Glomerular endothelial cell (primary cell): Measurements from ENCODE around the gene ARHGEF17. TPM values are rescaled to one million over a fixed set of nuclear protein-coding genes. Genes with fewer than 3 reads are reported as not detected.

Experiments
- DNase-seq: peaks from one replicate; pipeline ENCODE4 v3.0.0-alpha.2; 2011; ENCODE audit warnings: low read depth, low spot score; ENCODE audit errors: extremely low read depth
- total RNA-seq: library from RNA; depleted of rRNA; stranded (reverse); fragments of >200 nt; gene quantifications from 2 replicates; pipeline ENCODE4 v1.2.3, GENCODE V29; 2015

ARHGEF17 gene
- total RNA-seq, 1 donor from 2014 or later: 98.5 TPM

DNA sequence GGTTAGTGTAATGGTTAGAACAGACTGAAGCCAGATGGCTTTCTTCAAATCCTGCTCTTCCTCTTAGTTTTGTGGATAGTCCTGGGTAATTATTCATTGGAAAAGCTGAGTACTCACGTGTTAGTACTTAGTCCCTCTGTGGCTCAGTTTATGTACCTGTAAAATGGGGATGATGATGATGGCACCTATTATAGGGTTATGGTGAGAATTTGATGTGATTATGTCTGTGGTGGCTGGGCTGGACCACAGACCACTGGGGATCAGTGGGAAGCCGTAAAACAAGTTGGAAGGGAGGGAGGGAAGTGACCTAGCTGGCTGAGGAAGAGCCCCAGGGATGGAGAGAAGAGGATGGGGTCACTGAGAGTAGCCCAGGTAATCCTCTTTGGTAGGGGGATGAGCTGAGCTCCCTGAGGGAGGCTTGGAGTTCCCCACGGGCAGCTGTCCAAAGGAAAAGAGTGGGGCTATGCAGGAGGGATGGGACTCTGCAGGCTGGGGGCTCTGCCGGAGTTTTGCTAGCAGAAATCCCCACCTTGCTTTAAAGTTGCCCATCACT is 19.8 kb downstream of the ARHGEF17 start:
- DNase-seq: no peak

DNA sequence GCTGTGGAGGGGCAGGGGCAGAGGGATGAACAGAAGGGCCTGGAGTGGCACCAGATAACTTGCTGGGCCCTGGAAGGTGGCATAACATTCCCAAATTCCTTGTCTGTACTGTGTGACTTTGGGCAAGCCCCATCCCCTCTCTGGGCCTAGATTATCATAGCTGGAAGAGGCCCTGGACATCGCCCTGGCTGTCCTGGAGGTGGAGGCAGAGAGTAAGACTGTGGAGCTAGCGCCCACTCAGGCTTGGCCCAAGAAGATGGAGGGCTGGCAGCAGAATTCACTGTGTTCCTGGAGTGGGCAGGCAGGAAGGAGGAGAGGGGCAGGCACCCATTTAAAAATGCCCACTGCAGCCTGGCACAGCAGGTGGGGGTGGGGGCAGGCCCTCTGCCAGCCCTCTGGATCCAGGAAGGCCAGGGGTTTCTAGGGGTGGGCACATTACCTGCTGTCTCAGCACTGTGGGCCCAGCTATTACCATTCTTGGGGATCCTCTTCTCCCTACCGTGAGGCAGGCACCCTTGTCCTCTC is 22.6 kb downstream of the ARHGEF17 start:
- DNase-seq: no peak

- no peak for DNase-seq
Measured at GRCh38 chr11:73331138-73331916, 23.3 kb downstream of the ARHGEF17 start.

DNA sequence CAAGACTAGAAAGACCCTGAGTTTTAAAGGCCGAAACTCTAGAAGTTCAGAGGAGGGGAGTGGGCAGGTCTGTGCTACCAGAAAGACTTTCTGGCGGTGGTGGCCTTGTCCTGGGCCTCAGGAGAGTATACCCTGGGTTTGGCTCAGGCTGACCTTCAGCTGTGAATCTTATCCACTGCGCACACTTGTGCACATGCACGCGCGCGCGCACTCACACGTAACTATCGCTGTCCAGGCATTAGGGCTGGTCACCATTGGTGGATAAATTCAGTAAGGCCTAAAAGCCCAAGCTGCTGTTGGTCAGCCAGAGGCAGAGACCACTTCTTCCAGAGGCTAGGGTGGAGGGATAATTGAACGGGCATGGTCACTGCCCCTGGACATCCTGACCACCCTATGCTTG is 25.1 kb downstream of the ARHGEF17 start:
- no peak for DNase-seq

GRCh38 chr11:73333640-73334383 is 25.7 kb downstream of the ARHGEF17 start:
- no peak for DNase-seq

DNA sequence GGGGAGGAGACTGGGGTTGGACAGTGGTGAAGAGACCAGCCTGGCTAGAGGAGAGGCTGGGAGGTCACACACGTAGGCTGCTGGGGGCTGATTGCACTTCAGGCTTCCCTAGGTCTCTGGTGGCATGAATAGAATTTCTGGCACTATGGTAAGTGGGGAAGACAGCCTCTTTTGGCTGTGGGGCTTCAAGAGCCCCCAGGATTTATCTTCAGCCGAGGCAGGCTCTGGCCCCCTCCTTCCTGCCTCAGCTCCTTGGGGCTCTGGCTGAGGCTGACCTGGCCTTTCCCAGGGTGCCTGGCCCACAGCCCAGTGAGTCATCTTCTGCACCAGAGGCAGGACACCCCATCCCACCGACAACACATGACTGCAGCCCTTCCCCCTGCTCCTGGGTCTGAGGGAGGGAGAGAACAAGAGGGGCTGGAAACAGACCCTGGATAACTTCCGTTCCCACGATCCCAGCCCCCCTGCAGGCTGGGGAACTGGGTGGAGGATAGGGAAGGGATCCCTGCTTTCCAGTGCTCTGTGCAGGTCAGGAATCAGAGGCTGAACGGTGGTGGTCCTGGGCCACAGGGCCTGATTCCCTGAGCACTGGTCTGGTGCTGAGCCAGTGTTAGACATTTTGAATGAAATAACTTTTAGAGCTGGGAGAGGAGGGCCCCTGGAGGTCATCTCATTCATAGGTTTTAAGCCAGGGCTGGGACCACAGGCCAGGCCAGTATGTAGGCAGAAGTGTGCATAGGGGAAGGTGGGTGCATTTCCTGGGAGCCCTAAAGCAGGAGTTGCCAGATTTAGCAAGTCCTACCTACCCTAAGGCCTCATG is 26.5 kb downstream of the ARHGEF17 start:
- DNase-seq: no peak

GRCh38 chr11:73335204-73335923 is 27.3 kb downstream of the ARHGEF17 start:
- no peak for DNase-seq

GRCh38 chr11:73337846-73338245 is 29.8 kb downstream of the ARHGEF17 start:
- no peak for DNase-seq

GRCh38 chr11:73338279-73338678 is 30.2 kb downstream of the ARHGEF17 start:
- DNase-seq: no peak

- no peak for DNase-seq
Measured at GRCh38 chr11:73340164-73340563, 32.1 kb downstream of the ARHGEF17 start.

DNA sequence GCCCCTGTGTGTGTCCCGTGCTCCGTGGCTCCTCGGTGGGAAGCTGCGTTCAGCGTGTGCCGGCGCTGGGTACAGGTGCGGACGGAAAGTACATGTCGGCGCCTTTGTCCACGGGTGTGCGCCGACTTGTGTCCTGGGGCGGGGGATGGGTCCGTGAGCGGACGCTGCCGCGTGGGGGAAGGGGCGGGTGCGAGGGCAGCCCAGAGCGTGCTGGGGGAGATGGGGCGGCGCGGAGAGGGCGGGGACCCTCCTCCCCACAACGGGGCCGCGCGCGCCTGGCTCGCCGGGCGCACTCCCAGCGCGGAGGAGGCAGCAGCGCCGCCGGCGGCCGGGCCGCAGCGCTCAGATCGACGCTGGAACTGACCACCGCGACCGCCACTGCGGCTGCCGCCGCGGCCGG is 34.6 kb downstream of the ARHGEF17 start:
- no peak for DNase-seq

DNA sequence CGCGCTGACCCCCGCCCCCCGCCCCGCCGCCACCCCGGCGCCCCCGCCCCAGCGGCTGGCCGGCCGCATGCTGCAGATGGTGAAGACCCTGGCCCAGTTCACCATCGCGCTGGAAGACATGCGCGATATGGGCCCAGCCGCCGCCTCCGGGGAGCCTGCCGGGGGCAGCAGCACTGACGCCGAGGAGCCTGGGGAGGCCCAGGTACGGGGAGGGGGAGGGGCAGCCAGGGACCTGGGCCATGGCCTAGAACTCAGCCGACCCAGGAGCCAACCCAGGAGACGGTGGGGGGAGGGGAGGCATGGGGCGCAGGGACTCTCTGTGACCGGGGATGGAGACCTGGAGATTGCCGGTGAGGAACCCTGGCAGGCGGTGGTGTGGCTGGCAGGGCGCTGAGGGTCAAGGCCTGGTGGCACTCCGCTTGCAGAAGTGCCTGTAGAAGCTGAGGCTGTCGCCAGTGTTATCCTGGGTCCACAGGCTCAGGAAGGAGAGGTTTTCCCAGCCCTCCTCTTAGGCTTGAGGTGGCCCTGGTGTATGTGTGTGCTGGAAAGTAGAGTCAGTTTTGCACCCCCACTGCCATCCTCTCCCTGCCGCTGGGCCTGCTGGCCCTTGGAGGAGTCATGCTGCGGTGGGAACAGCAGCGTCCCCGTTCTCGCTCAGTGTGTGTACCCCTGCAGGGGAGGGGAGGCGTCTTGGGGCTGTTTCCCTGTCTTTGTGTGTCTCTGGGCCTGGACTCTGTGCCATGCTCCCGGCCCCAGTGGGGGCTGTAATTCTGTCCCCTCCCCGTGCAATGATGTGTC is 35.2 kb downstream of the ARHGEF17 start:
- no peak for DNase-seq

- no peak for DNase-seq
Measured at GRCh38 chr11:73344191-73344607, 36.1 kb downstream of the ARHGEF17 start.

DNA sequence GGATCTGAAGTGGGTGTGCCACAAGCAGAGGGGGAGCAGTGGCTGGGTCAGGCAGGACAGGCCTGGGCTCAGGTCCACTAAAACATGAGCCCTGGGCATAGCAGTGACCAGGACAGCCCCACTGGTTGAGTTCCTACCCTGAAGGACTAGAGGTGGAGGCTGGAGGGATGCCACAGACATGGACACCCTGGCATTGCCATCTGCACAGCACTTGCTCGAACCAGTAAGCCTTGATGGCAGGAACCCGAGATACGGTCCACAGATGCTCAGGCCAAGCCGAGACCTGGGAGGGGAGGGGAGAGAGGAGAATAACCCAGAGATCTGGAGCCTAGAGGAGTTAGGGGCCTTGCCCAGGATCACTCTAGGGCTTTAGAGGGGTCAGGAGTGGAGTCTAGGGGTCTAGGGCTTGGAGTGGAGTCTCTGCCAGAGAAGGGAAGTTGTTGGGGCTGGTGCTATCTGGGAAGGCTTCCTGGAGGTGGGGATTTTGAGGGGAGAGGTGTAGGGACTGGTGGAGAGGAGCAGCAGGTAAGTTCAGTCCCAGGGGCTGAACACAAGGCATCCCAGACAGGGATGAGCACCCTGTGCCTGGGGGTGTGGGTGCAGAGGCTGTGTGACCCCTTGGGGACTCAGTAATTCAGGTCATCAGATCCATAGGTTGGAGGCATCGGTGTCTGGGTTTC is 37.5 kb downstream of the ARHGEF17 start:
- no peak for DNase-seq

GRCh38 chr11:73346186-73346935 is 38.3 kb downstream of the ARHGEF17 start:
- no peak for DNase-seq

DNA sequence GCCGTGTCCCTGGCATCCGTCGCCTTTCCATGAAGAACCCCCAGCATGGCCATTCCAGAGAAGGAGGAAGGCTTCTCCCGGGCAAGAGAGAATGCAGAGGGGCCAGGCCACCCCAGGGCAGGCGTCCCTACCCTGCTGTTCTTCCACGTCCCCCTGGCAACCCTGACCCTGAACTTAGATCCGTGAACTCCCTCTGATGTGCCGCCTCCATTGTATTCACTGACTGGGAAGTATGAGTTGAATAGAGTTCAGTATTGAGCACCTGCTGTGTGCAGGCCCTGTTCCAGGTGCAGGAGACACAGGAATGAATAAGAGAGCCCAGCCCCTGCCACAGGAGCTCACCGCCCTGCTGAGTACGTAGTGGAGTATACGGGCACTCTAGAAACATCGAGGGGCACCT is 39.0 kb downstream of the ARHGEF17 start:
- DNase-seq: no peak

DNA sequence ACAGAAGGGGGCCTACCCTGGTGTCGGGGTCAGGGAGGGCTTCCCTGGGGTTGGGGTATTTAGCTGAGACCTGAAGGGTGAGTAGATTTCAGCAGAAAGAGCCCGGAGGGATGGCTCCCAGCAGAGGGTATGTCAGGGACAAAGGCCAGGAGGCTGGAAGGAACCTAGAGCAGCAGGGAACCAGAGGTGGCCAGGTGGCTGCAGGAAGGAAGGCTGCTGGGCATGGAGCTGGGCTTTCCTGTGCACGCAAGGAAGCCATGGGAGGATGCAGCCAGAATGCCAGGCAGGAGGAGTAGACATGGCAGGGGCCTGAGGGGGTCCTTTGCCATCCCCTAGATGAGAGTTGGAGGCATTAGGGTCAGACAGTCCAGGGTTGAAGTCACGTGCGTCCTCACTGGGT is 40.8 kb downstream of the ARHGEF17 start:
- DNase-seq: no peak

DNA sequence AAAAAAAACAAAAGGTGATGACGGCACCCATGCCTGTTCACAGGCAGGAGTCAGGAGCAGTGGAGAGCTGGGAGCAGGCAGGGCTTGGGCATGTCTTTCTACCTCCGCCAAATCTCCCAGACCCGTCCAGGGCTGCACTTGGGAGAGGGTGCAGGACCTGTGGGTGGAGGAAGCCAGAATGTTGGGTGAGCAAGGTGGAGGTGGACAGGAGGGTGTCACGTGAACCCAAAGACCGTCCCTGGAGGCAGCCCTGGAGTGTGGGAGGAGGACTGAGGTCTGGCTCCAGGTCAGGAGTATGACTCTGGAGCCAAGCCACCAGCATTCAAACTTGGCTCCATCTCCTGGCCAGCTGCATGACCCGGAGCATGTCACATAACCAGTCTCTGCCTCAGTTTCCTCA is 41.6 kb downstream of the ARHGEF17 start:
- no peak for DNase-seq
